IMR-90 (cell line): ENCODE data around the gene MEGF9. TPM values are rescaled to one million over a fixed set of nuclear protein-coding genes. Genes with fewer than 3 reads are reported as not detected.

Experiments used
- ATAC-seq: fragments of 200-7000 bp; cut with Tn5 transposase; 2 replicates; pipeline ENCODE4 v1.9.1; 2020; ENCODE audit warnings: low read depth, mild to moderate bottlenecking, moderate library complexity
- BruUV-seq: library from RNA; stranded (reverse); fragments of 400-500 nt; replicated peaks from 2 replicates; lab custom pipeline; 2021; lab: Mats Ljungman, UMichigan
- CTCF ChIA-PET: fragments of 300-600 bp; formaldehyde crosslinking; extraction: SDS; loops from one replicate; lab custom pipeline; 2021; ENCODE audit warnings: antibody characterized with exemption; lab: Yijun Ruan, JAX
- POLR2A ChIA-PET: fragments of 300-600 bp; sonication (Branson Sonifier 250); formaldehyde crosslinking; loops from one replicate; lab custom pipeline; 2022; ENCODE audit warnings: antibody characterized with exemption; ENCODE audit not compliant: unreplicated experiment; lab: Charles Lee
- DNase-seq: peaks from one replicate; pipeline ENCODE4 v3.0.0; 2013
- H2AFZ ChIP-seq: replicated peaks from 2 replicates; pipeline ENCODE3; 2013; ENCODE audit warnings: low read length, mild to moderate bottlenecking; ENCODE audit not compliant: poor library complexity
- H2AK5ac ChIP-seq: 2 replicates; pipeline ENCODE4 v1.6.1; 2013; ENCODE audit warnings: low read depth, low read length, inconsistent platforms
- H2AK9ac ChIP-seq: replicated peaks from 2 replicates; pipeline ENCODE3; 2013; ENCODE audit warnings: mild to moderate bottlenecking, low read depth, low read length, moderate library complexity; ENCODE audit not compliant: poor library complexity
- H2BK120ac ChIP-seq: 2 replicates; pipeline ENCODE4 v1.6.1; 2013; ENCODE audit warnings: low read depth, low read length, inconsistent platforms
- H2BK15ac ChIP-seq: 3 replicates; pipeline ENCODE4 v1.6.1; 2013; ENCODE audit warnings: low read depth, low read length, inconsistent platforms
- H2BK20ac ChIP-seq: 2 replicates; pipeline ENCODE4 v1.6.1; 2013; ENCODE audit warnings: low read depth, mild to moderate bottlenecking, inconsistent platforms, low read length, moderate library complexity
- H2BK5ac ChIP-seq: 2 replicates; pipeline ENCODE4 v1.6.1; 2013; ENCODE audit warnings: mild to moderate bottlenecking, low read depth, low read length, inconsistent platforms; ENCODE audit not compliant: poor library complexity, severe bottlenecking
- H3K14ac ChIP-seq: replicated peaks from 2 replicates; pipeline ENCODE4 v1.6.1; 2013; ENCODE audit warnings: low read depth, low read length, inconsistent platforms
- H3K18ac ChIP-seq: 2 replicates; pipeline ENCODE4 v1.6.1; 2013; ENCODE audit warnings: low read depth, low read length, control low read depth
- H3K23ac ChIP-seq: 2 replicates; pipeline ENCODE4 v1.6.1; 2013; ENCODE audit warnings: low read depth, low read length, inconsistent platforms
- H3K27ac ChIP-seq: 2 replicates; pipeline ENCODE4 v1.5.1; 2013; ENCODE audit warnings: mild to moderate bottlenecking, control low read depth, low read length; ENCODE audit not compliant: insufficient read depth
- H3K27me3 ChIP-seq: 2 replicates; pipeline ENCODE4 v1.6.1; 2013; ENCODE audit warnings: low read length; ENCODE audit not compliant: control insufficient read depth, insufficient read depth
- H3K36me3 ChIP-seq: 2 replicates; pipeline ENCODE4 v1.6.1; 2013; ENCODE audit warnings: low read length, mixed read lengths; ENCODE audit not compliant: control insufficient read depth, insufficient read depth
- H3K4ac ChIP-seq: 2 replicates; pipeline ENCODE4 v1.6.1; 2013; ENCODE audit warnings: low read depth, low read length, inconsistent platforms
- H3K4me1 ChIP-seq: 2 replicates; pipeline ENCODE4 v1.6.1; 2013; ENCODE audit warnings: low read length, mixed read lengths; ENCODE audit not compliant: control insufficient read depth, insufficient read depth
- H3K4me2 ChIP-seq: 2 replicates; pipeline ENCODE4 v1.6.1; 2013; ENCODE audit warnings: low read depth, mild to moderate bottlenecking, control low read depth, low read length, moderate library complexity
- H3K4me3 ChIP-seq: 2 replicates; pipeline ENCODE4 v1.5.1; 2013; ENCODE audit warnings: low read depth, mild to moderate bottlenecking, control low read depth, low read length, moderate library complexity; ENCODE audit not compliant: insufficient read depth
- H3K56ac ChIP-seq: 2 replicates; pipeline ENCODE4 v1.6.1; 2013; ENCODE audit warnings: low read length, inconsistent platforms; ENCODE audit not compliant: insufficient read depth; ENCODE audit errors: extremely low read depth
- H3K79me1 ChIP-seq, 2 experiments: 2 replicates each; pipeline ENCODE4 v1.6.1; 2013; ENCODE audit warnings: low read length in 2 of 2, inconsistent platforms in 1 of 2, low read depth in 1 of 2
- H3K9ac ChIP-seq: 2 replicates; pipeline ENCODE4 v1.6.1; 2013; ENCODE audit warnings: low read depth, low read length, control low read depth
- H3K9me1 ChIP-seq: 2 replicates; pipeline ENCODE4 v1.6.1; 2013; ENCODE audit warnings: low read length, inconsistent platforms; ENCODE audit not compliant: insufficient read depth
- H3K9me3 ChIP-seq: 2 replicates; pipeline ENCODE4 v1.6.1; 2013; ENCODE audit warnings: low read length; ENCODE audit not compliant: control insufficient read depth, insufficient read depth
- H4K20me1 ChIP-seq: 2 replicates; pipeline ENCODE4 v1.6.1; 2013; ENCODE audit warnings: low read length, inconsistent platforms; ENCODE audit not compliant: insufficient read depth
- H4K5ac ChIP-seq: 2 replicates; pipeline ENCODE4 v1.6.1; 2013; ENCODE audit warnings: mild to moderate bottlenecking, low read depth, low read length, control low read depth
- H4K8ac ChIP-seq, 2 experiments: 2 replicates each; pipeline ENCODE4 v1.6.1; 2013; ENCODE audit warnings: low read depth in 2 of 2, low read length in 2 of 2, control low read depth in 1 of 2, inconsistent platforms in 1 of 2
- H4K91ac ChIP-seq: 2 replicates; pipeline ENCODE4 v1.6.1; 2013; ENCODE audit warnings: low read depth, low read length, inconsistent platforms; ENCODE audit not compliant: insufficient read depth
- BHLHE40 ChIP-seq: fragments of 150-350 bp; IDR thresholded peaks from 2 replicates; pipeline ENCODE4 v1.6.1; 2016; ENCODE audit warnings: mild to moderate bottlenecking, low read depth, low read length
- CEBPB ChIP-seq: IDR thresholded peaks from 2 replicates; pipeline ENCODE4 v1.6.1; 2012; ENCODE audit warnings: low read depth, low read length, improper control_type of control experiment
- CHD1 ChIP-seq: IDR thresholded peaks from 2 replicates; pipeline ENCODE4 v1.6.1; 2012; ENCODE audit warnings: low read depth, low read length, improper control_type of control experiment
- CTCF ChIP-seq: conservative IDR thresholded peaks from 2 replicates; pipeline ENCODE4 v1.5.1; 2012; ENCODE audit warnings: mild to moderate bottlenecking, low read depth, low read length, improper control_type of control experiment
- ELK1 ChIP-seq: fragments of 150-350 bp; IDR thresholded peaks from 2 replicates; pipeline ENCODE4 v1.6.1; 2016; ENCODE audit warnings: low read depth, mild to moderate bottlenecking, low read length, moderate library complexity, borderline replicate concordance
- FOS ChIP-seq: fragments of 150-350 bp; IDR thresholded peaks from 2 replicates; pipeline ENCODE4 v1.6.1; 2016; ENCODE audit warnings: low read depth, low read length
- MAFK ChIP-seq: IDR thresholded peaks from 2 replicates; pipeline ENCODE4 v1.6.1; 2012; ENCODE audit warnings: low read depth, low read length, improper control_type of control experiment
- MAZ ChIP-seq: IDR thresholded peaks from 2 replicates; pipeline ENCODE4 v1.6.1; 2012; ENCODE audit warnings: low read depth, mild to moderate bottlenecking, low read length, improper control_type of control experiment, moderate library complexity, borderline replicate concordance
- MXI1 ChIP-seq: IDR thresholded peaks from 2 replicates; pipeline ENCODE4 v1.6.1; 2012; ENCODE audit warnings: low read depth, mild to moderate bottlenecking, low read length, moderate library complexity, borderline replicate concordance
- NFE2L2 ChIP-seq: fragments of 150-350 bp; IDR thresholded peaks from 2 replicates; pipeline ENCODE4 v1.6.1; 2016; ENCODE audit warnings: low read depth, mild to moderate bottlenecking, low read length
- POLR2A ChIP-seq: IDR thresholded peaks from 2 replicates; pipeline ENCODE4 v1.6.1; 2012; ENCODE audit warnings: mild to moderate bottlenecking, low read depth, low read length
- RAD21 ChIP-seq: IDR thresholded peaks from 2 replicates; pipeline ENCODE4 v1.6.1; 2012; ENCODE audit warnings: low read length, improper control_type of control experiment
- RCOR1 ChIP-seq: IDR thresholded peaks from 2 replicates; pipeline ENCODE4 v1.6.1; 2012; ENCODE audit warnings: mild to moderate bottlenecking, low read length, improper control_type of control experiment; ENCODE audit not compliant: insufficient replicate concordance
- RFX5 ChIP-seq: IDR thresholded peaks from 2 replicates; pipeline ENCODE4 v1.8.0; 2012; ENCODE audit warnings: low read depth, mild to moderate bottlenecking, low read length, moderate library complexity
- SMC3 ChIP-seq: fragments of 150-350 bp; IDR thresholded peaks from 2 replicates; pipeline ENCODE4 v1.6.1; 2016; ENCODE audit warnings: low read depth, mild to moderate bottlenecking, antibody characterized with exemption, low read length, moderate library complexity
- USF2 ChIP-seq: fragments of 150-350 bp; IDR thresholded peaks from 2 replicates; pipeline ENCODE4 v1.6.1; 2017; ENCODE audit warnings: mild to moderate bottlenecking, antibody characterized with exemption, low read length, low read depth
- WGBS, 2 experiments: methylation state at CpG; one replicate each; pipeline versions ENCODE4 v1.1.5 to v1.1.7; 2013; ENCODE audit warnings: missing lambda C conversion rate in 2 of 2; ENCODE audit not compliant: insufficient read length in 1 of 2; ENCODE audit errors: extremely low coverage in 2 of 2; 5-methylcytosine and 5-hydroxymethylcytosine counted together
- dilution Hi-C: fragments of 300-500 bp; cut with HindIII; formaldehyde crosslinking; loops from one replicate; pipeline ENCODE4 v1.14.3; 2018; ENCODE audit warnings: low sequenced_read_pairs; ENCODE audit not compliant: unreplicated experiment
- in situ Hi-C: fragments of 300-500 bp; cut with MboI; formaldehyde crosslinking; loops from 3 replicates; pipeline ENCODE4 v1.14.3; 2019; ENCODE audit warnings: low sequenced_read_pairs, inconsistent platforms, mixed read lengths
- intact Hi-C: fragments of 100-400 bp; cut with micrococcal nuclease; formaldehyde crosslinking; loops from 2 replicates; pipeline ENCODE4 v1.10.0; 2022
- polyA plus RNA-seq, 3 experiments: library from polyadenylated mRNA; depleted of rRNA; stranded (reverse); fragments of >200 nt; gene quantifications; 2 replicates each; pipeline ENCODE4 v1.2.3, GENCODE V29; 2012; ENCODE audit warnings: low replicate concordance in 1 of 3
- total RNA-seq: library from RNA; depleted of rRNA; stranded (reverse); fragments of >200 nt; gene quantifications from 2 replicates; pipeline ENCODE4 v1.2.3, GENCODE V29; 2012

The MEGF9 gene
- total and polyA plus RNA-seq, 2 of the 4 experiments (the other 2 are of a cell fraction) = 3.4 TPM

GRCh38 chr9:120725907-120726306 is 11.6 kb upstream of the MEGF9 start:
- H3K4me2 ChIP-seq = no peak overlapping the region
- no peaks in the 10 kb centered on the region for H3K79me1 ChIP-seq
- H3K9me3 ChIP-seq = no peaks in the 10 kb centered on the region
- dilution Hi-C loops (no loop called here), intact Hi-C loops (no loop called here), in situ Hi-C loops (no loop called here)
- H4K5ac ChIP-seq = no peak overlapping the region
- H2AK9ac ChIP-seq = no peak overlapping the region
- no TSS peak for BruUV-seq
- peaks cover 3% of the 10 kb centered on the region; the same call in 1 of the 2 replicates for H3K9me1 ChIP-seq
- H2AK5ac ChIP-seq = no peak overlapping the region
- no peak overlapping the region for H4K8ac ChIP-seq
- no peak overlapping the region for H2BK5ac ChIP-seq
- H3K14ac ChIP-seq = no peak overlapping the region
- H4K20me1 ChIP-seq = peaks cover 3% of the 10 kb centered on the region; the same call in 1 of the 2 replicates
- no peak overlapping the region for H2AFZ ChIP-seq
- no peak for TF ChIP-seq MAFK
- TF ChIP-seq CTCF = no peak
- no peak for TF ChIP-seq CEBPB
- TF ChIP-seq RFX5 = no peak
- TF ChIP-seq POLR2A = no peak
- no peak for TF ChIP-seq RCOR1
- no peak for TF ChIP-seq ELK1
- TF ChIP-seq MAZ = no peak
- no peak for TF ChIP-seq USF2
- TF ChIP-seq MXI1 = no peak
- no peak for TF ChIP-seq CHD1
- no peak for TF ChIP-seq FOS
- no peak for TF ChIP-seq NFE2L2
- TF ChIP-seq SMC3 = no peak
- TF ChIP-seq BHLHE40 = no peak
- TF ChIP-seq RAD21 = no peak
- H3K4me3 ChIP-seq = no peak overlapping the region
- H3K4me1 ChIP-seq = peaks cover 8% of the 10 kb centered on the region
- no peaks in the 10 kb centered on the region for H3K36me3 ChIP-seq
- H3K9ac ChIP-seq = no peak overlapping the region
- H3K27ac ChIP-seq = no peak overlapping the region
- no peak overlapping the region for H2BK120ac ChIP-seq
- H4K91ac ChIP-seq = no peak overlapping the region
- ATAC-seq (no peak), DNase-seq (no peak)
- no CpG with 5 or more reads among the region's 1 CpG for WGBS, 2 experiments
- H2BK20ac ChIP-seq = no peak overlapping the region
- H3K23ac ChIP-seq = no peak overlapping the region
- H3K4ac ChIP-seq = no peak overlapping the region
- POLR2A ChIA-PET = no interaction called here
- no peaks in the 10 kb centered on the region for H3K27me3 ChIP-seq
- H3K18ac ChIP-seq = no peak overlapping the region; the same call in 1 of the 2 replicates
- no peak overlapping the region for H2BK15ac ChIP-seq
- CTCF ChIA-PET = no interaction called here
- H3K56ac ChIP-seq = no peak overlapping the region
